Measurements from ENCODE around the gene S100A9.
"Not testable (repeated sequence)": the region's sequence is repeated elsewhere in the genome, so short reads cannot be mapped to it uniquely, and the experiment has no call there.

The S100A9 gene

DNA sequence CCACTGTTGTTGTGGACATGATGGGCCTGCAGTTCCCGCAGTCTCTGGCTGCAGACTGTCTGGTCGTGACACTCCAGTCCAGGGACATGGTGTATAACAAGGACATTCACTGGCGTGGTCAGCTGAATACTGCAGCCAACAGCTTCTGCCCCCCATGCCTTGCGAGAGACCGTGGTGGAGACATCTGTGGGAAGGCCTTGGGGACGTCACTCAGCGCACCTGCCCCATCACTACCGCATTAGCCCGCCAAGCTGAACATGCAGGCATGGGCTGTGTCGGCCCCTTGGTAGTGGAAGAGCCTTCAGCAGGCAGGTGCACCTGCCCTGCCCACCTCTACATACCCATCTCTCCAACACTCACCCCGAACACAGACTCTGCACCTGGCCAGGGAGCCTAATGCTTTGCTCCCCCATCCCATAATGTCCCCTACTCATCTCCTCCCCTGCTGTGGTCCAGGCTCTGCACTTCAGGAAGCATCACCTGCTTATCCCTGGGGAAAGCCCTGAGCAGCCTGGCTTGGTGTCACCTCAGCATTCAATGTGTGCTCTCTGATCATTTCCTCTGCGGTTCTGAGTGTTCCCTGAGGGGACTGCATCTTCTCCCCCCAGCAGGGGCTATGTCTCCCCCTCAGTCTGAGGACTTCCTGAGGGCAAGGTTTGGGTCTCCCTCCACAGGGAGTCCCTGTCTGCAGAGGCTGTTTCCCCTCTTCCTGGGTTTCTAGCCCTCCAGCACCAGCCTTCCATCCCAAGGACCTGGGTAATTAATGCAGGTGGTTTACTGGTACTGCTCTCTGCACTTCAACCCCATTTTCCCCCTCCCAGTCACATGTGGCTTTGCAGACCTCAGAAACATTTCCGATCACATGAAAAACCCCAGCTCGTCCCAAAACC is 12.2 kb upstream of the S100A9 start:
- DNase-seq (ENCODE audit: low read depth), result no peak

DNA sequence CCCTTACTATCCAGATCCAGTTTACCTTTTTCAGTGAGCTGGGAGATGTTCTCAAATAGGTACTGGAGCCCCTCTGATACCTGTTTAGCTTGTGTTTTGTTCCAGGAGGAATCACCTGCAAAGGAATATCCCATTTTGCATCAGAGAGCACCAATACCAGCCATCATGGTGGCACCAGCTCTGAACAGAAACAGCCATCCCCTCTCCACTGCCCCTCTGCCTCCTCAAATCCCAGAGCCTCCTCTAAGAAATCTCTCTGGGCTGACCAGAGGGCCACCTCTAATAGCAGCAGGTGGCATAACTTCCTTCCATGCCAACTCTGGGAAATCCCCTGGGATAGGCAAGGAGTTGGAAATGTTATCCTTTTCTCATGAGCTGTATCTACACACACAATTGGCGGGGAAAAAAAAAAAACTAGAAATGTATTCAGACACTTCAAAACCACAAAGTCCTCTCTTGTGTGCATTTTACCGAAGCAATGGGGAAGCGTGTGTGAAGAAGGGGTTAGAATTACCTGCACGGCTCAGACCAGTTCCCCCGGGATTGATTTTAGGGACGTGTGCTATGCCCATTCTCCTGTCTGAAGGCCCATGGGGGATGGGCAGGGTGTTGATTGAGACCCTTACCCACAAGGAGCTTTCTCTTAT is 11.5 kb upstream of the S100A9 start:
- no peak for DNase-seq (ENCODE audit: low read depth)

DNA sequence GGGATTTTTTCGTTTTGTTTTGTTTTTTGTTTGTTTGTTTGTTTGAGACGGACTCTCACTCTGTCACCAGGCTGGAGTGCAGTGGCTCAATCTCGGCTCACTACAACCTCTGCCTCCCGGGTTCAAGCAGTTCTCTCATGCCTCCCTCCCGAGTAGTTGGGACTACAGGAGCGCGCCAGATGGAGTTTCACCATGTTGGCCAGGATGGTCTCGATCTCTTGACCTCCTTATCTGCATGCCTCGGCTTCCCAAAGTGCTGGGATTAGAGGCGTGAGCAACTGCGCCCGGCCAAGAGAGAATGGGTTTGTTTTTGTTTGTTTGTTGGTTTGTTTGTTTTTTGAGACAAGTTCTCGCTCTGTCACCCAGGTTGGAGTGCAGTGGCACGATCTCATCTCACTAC is 10.6 kb upstream of the S100A9 start:
- not testable (repeated sequence) for DNase-seq (ENCODE audit: low read depth)

DNA sequence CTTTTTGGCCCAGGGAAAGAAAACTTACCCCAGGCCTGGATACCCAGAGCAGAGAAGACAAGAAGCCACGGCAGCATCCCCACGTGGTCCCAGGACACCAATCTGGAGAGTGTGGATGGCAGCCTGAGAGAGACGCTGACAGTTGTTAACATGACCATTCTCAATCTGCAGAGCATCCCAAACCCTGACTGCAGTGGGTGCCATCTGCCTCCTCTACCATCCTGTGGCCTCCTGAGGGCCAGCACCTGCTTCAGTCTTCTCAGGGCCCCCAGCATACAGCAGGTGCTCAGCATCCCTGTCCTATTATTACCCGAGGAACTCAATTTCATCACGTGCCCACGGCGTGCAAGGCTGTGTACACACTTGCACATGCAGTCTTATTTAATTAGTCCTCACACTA is 9.8 kb upstream of the S100A9 start:
- DNase-seq (ENCODE audit: low read depth), result no peak

DNA sequence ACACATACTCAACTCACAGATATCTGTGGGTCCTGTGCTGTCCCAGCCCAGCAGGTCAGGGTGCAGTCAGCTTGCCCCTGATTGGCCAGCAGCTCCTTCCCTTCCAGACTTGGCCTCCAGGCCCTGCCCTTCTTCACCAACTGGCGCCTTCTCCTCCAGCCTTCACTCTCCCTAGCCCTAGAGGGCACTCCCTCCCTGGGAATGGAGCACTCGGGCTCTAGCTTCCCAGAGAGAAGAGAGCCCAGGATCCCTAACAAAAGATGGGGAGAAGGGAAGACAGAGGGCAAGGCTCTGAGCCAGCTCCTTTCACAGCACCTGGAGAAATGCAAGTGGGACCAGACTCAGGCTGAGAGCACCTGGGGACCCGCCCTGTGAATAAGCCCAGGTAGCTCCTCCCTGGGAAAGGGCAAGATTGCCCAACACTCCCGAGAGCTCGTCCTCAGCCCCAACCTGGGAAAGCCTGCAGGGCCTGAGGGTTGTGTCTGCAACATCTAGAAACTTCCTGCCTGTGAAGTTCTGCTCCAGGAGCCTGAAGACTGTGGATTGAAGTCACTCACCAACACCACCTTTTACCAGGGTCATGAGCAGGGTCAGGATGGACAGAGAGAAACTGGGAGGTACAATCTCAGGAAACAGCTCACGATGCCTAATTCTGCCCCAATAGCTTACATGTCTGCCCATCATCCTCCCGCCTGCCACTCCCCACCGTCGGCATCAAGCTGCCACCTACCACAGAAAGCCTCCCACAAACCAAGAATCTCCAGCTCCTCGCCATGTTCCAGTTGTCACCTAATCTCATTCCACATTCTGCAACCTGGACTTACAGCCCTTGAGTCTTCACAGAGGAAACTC is 8.9 kb upstream of the S100A9 start, which contains the start of gene PGLYRP4:
Gene PGLYRP4 (minus strand): TSS at position 331 of the 852 bp plus-strand sequence. CDS start 909 bp downstream, outside the sequence.
- DNase-seq (ENCODE audit: low read depth), result no peak

DNA sequence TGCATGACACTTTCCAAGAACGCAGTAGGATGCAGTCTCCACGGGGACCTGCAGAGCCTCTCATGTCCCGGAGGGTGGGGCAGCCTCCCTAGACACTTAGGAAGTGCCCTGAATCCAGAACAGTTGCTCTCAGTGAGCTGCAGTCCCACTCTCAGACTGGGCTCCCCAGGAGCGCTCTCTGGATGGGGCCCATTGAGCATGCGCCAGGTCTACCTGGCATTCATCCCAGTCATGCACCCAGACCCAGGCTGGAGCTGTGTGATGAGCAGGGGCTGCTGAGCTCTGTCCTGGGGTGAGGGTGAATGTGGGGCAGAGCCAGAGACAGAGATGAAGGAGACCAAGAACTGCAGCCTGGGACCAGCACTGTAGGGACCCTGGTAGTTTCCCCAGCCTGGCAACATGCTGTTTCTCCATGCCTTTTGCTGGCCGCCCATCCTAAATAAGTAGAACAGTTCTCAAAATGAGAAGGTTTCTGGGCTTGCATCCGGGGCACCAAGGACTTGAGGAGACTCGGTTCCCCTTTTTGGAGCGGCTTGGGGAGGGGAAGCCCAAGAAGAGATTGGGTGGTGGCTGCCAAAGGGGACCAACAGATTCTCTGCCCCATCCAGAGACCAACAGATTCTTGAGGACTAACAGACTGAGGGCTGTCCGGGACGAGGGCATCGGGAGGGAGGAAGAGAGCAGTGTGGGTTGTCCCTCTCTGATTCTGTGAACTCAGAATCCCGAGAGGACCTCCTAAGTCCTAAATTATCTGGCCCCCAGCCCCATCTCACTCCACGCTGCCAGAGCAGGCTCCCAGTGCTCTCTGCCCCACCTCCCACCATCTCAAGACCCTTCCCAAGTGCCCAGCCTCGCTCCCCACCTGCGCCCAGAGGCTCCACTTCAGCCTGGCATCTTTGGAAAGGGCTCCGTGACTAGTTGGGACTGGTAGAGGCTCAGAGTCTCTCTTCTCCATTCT is 8.0 kb upstream of the S100A9 start:
- no peak for DNase-seq (ENCODE audit: low read depth)

DNA sequence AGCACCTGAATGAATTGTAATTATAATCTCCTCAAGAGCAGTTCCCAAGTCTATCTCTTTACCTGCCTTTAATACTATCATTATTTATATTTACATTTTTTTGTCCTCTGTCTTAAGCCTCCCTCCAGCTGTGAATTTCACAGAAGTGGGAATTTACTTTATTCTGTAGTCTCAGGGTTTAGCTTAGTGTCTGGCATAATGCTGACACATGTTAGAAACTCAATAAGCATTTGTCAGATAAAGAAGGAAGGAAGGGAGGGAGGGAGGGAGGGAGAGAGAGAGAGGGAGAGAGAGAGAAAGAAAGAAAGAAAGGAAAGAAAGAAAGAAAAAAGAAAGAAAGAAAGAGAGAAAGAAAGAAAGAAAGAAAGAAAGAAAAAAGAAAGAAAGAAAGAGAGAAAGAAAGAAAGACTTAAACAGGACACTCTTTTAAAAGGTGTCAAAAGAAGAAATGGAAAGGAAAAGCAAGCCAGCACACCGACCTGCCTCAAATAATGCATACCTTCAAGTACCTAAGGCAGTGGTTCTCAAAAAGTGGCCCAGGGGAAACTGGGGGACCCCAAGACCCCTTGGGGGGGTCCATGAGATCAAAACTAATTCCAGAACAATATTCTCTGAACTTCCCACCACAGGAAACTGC is 7.2 kb upstream of the S100A9 start:
- DNase-seq (ENCODE audit: low read depth), result no peak

DNA sequence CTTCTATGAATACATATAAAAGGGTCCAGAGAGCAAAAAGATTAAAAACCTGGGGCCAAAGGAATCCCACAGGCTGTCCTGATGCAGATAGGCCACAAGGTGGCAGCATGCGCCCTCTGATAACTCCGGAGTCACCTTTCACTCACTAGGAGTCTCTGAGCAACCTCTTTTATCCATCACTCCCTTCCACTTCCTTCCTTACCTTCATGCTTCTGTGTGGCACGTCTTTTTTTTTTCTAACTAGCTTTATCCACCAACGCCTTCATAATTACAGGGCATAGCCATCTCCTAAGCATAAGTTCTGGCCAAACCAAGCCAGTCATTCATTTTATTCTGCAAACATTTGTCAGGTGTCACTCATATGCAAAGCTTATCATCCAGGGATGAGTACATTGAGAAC is 5.1 kb upstream of the S100A9 start:
- peak; percentile 53 for DNase-seq (ENCODE audit: low read depth)

DNA sequence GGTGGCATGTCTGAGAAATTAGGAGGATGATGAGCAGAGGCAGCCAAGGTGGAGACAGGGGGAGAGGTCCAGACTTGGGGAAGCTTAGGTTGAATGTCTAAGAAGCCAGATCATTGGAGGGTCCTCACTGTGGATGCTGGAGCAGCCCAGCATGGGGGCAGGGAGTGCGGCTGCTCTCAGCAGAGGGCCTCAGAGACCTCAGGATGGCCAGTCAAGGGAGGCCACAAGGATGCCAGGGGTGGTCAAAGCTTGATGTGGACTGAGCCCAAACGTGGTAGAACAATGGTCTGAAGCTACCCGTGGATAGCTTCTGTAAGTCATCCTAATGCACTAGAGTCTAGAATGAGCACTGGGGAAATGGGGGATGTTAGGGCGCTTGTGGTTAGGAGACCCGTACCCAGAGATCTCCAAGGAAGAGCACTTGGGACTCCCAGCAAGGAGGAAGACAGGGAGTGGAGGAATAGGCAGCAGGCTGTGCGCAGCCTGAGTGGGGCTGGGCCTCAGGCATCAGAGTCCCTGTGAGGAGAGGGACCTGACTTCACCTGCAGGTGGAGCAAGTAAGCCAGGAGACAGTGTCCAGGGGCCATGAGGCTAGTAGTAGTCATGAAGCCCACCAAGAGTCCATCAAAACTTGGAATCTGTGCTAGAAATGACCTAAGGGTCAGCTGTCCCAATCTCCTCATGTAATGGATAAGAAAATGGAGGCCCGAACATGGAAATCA is 4.3 kb upstream of the S100A9 start:
- no peak for DNase-seq (ENCODE audit: low read depth)

DNA sequence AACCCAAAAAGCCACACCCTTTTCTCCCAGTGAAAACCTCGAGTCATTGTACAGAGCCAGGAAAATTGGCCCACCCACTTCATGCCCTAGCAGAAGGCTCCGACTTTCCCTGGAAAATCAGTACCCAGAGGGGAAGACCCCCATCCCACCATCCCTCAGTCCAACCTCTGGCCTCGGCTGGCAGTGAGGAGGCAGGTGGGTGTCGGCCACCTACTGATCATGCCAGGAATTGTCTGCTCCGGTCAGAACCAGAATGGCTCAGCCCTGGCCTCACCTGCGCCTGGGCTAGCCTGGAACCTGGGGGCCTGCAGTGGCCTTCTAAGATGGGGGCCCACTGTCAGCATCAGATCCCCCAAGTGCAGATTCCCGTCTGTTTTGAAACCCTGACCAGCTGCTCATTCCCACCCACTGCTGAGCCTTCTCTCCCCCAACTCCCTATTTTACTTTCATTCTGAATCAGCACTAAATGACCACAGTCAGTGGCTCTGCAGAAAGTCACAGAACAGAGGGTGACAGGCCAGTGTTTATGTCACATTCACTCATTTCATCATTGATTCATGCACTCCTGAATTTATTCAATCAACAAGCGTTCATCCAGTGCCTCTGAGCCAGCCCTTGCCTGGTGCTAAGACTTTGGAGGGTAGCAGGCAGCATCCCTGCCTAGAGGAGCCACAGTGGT is 3.0 kb upstream of the S100A9 start:
- no peak for DNase-seq (ENCODE audit: low read depth)

DNA sequence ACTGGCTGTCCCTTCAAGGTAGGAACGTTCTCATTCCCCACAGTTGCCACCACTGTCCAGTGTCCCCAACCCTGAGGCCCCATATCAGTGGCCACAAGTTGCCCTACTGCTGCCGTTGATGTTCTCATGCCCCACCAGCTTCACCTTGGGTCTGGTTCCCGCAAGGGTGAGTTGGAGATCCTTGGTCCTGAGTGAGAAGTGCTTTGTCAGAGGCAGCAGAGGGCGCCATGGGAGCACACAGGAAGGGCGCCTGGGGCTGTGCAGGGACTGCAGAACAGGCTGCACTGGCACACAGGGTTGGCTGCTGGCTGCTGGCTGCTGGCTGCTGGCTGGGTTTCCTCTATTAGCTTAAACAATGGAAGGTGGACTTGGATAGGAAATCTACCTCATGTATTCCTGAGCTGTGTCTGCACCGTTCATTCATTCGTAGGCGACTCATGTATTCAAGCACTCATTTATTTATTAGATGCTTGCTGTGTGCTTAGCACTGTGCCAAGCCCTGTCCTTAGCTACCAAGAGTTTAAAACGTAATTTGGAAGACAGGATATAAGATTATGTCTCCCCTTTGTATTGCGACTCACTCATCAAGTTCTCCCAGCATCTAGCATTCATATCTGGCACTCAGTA is 2.1 kb upstream of the S100A9 start:
- no peak for DNase-seq (ENCODE audit: low read depth)

DNA sequence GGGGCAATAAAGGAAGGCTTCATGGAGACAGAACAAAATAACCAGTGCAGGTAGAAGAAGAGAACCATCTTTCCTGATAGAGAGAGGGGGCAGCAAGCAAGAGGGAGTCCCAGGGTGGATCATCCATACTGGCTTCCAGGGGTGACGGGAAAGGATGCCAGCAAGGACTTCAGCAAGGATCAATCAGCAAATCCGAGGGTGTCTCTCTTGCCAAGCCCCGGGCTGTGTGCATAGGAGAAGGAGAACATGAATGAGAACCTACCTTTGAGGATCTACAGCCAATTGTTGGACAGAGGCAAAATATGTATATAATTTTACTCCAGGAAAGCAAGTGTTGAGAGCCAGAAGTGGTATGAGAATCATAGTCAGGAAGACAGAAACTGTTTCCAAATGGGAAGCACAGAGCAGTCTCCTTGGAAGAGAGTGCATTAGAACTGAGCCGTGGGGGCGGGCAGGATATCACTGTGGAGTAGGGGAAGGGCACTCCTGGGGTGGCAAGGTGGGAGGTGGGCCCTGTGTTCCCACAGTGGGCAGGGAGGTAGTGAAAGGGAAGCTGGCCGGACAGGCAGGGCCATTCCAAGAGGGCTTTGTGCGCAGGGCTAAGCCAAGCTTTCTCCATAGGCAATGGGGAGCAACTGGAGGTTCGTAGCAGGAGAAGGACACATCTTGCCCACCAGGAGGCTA is 1.1 kb upstream of the S100A9 start:
- DNase-seq (ENCODE audit: low read depth), result no peak

DNA sequence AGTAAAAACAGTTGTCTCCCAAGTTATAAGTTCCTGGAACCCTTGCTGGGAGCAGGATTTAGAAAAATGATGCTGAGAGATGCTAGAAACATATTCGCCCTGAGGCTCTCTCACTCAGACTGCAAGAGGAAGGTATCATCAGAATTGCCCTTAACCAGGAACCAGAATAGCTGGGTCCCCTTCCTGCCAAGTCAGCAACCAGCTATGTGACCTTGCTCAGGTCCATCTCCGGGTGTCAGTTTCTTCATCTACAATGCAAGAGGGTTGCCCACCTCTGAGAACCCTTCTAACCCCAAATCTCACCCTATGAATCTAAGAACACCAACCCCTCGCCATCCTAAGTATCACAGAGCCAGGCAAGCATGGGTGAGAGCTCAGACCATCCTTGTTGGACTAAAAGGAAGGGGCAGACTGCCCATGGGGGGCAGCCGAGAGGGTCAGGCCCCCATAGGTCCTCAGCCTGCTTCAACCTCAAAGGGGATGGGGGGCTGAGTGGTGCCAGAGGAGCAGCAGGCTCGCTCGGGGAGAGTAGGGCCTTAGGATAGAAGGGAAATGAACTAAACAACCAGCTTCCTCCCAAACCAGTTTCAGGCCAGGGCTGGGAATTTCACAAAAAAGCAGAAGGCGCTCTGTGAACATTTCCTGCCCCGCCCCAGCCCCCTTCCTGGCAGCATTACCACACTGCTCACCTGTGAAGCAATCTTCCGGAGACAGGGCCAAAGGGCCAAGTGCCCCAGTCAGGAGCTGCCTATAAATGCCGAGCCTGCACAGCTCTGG is 390 bp upstream of the S100A9 start:
- no peak for DNase-seq (ENCODE audit: low read depth)

DNA sequence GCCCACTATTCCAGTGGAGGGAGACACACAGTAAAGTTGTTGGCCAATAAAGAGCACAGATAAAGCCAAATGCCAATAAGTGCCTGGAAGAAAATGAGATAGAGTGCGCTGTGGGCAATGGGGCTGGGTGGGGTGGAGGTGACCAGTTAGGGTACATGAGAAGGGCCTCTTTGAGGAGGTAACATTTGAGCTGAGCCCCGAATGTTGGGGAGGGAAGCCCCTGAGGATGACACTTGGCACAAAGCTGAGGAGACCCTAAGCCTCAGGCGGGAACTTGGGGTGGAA is 979 bp downstream of the S100A9 start:
- DNase-seq (ENCODE audit: low read depth), result no peak

DNA sequence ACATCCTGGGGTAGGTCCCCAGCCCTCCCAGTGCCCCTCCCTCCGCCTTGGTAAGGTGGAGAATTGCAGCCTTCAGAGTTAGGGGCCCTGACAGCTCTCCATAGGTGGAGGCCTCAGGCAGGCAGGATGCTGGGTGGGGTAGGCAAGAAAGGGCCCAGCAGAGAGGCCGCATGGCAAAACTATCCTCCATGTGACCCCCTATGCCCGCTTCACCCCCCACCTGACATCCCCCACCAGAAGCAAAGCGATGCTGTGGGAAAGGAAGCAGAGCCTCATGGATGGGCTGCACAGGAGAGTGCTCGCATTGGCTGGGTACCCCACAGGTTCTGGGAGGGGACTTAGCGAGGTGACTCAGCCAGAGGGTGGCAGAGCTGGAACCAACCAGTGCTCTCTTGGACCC is 1.6 kb downstream of the S100A9 start:
- DNase-seq (ENCODE audit: low read depth), result no peak

DNA sequence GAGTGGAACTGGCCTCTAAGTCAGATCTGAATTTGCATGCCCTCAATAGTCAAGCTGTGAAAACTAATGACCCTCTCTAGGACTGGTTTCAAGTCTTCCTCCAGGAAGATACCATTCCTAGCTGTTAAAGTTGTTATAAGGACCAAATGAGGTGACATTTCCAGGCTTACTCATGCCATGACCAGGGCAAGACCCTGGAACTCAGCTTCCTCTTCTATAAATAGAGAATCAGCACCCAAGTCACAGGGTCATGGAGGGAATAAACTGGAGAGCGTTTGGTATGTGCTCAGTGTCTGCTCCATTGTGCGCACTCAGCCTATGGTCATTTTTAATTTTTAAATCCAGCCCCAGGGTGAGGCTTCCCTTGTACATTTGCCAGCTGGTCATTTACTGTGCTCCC is 2.5 kb downstream of the S100A9 start:
- DNase-seq (ENCODE audit: low read depth), result no peak

DNA sequence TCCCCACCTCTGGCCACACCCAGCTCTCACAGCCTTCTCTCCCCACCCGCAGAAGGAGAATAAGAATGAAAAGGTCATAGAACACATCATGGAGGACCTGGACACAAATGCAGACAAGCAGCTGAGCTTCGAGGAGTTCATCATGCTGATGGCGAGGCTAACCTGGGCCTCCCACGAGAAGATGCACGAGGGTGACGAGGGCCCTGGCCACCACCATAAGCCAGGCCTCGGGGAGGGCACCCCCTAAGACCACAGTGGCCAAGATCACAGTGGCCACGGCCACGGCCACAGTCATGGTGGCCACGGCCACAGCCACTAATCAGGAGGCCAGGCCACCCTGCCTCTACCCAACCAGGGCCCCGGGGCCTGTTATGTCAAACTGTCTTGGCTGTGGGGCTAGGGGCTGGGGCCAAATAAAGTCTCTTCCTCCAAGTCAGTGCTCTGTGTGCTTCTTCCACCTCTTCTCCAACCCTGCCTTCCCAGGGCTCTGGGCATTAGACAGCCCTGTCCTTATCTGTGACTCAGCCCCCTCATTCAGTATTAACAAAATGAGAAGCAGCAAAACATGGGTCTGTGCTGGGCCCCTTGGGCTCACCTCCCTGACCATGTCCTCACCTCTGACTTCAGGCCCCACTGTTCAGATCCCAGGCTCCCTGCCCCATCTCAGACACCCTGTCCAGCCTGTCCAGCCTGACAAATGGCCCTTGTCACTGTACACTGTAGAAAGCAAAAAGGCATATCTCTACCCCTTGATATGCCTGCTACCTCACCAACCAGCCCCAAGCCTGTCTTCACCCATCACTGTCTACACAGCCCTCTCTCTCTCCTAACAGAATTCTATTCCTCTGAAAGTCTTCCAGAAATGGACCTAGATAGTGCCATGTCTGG is 3.2 kb downstream of the S100A9 start:
- DNase-seq (ENCODE audit: low read depth), result no peak

Measured in stimulated activated CD8-positive, alpha-beta memory T cell treated with anti-CD3 and anti-CD28 coated beads, Interleukin-12 subunit alpha, Interleukin-12 subunit beta, amount 100 ng/mL, for 1 hour (primary cell).